H1 (cell line): Measurements from ENCODE around the gene STK39. TPM values are rescaled to one million over a fixed set of nuclear protein-coding genes. Genes with fewer than 3 reads are reported as not detected.

Source experiments
- CTCF ChIA-PET: fragments of 300-600 bp; sonication (Branson Sonifier 250); formaldehyde crosslinking; loops from one replicate; lab custom pipeline; 2021; ENCODE audit not compliant: partially characterized antibody; lab: Charles Lee
- POLR2A ChIA-PET: fragments of 300-600 bp; sonication (Branson Sonifier 250); formaldehyde crosslinking; loops from one replicate; lab custom pipeline; 2021; ENCODE audit warnings: inconsistent platforms; ENCODE audit not compliant: partially characterized antibody; lab: Charles Lee
- DNase-seq, 2 experiments: peaks; one replicate each; pipeline versions ENCODE4 v3.0.0 to v3.0.0-alpha.2; 2010 to 2022; ENCODE audit warnings: low spot score in 2 of 2, low read depth in 1 of 2, mixed read lengths in 1 of 2
- FAIRE-seq: peaks from 2 replicates; lab custom pipeline; 2011; peaks lifted over from hg19 to GRCh38; lab: Jason Lieb, UNC
- H2AFZ ChIP-seq: 2 replicates; pipeline ENCODE4 v1.8.1; 2012; ENCODE audit warnings: low read length, inconsistent platforms
- H2AK5ac ChIP-seq: 2 replicates; pipeline ENCODE4 v1.6.1; 2013; ENCODE audit warnings: low read depth, low read length
- H2BK120ac ChIP-seq: replicated peaks from 2 replicates; pipeline ENCODE3; 2013; ENCODE audit warnings: low read depth, low read length, inconsistent platforms
- H2BK12ac ChIP-seq: 2 replicates; pipeline ENCODE4 v1.6.1; 2013; ENCODE audit warnings: low read depth, low read length
- H2BK15ac ChIP-seq: 2 replicates; pipeline ENCODE4 v1.6.1; 2013; ENCODE audit warnings: low read length
- H2BK20ac ChIP-seq: 2 replicates; pipeline ENCODE4 v1.6.1; 2013; ENCODE audit warnings: low read length
- H2BK5ac ChIP-seq: 2 replicates; pipeline ENCODE4 v1.6.1; 2013; ENCODE audit warnings: low read depth, low read length
- H3K14ac ChIP-seq: 2 replicates; pipeline ENCODE4 v1.6.1; 2013; ENCODE audit warnings: inconsistent platforms; ENCODE audit not compliant: insufficient read length
- H3K18ac ChIP-seq: 2 replicates; pipeline ENCODE4 v1.6.1; 2013; ENCODE audit warnings: low read length; ENCODE audit errors: extremely low read depth
- H3K23ac ChIP-seq: 2 replicates; pipeline ENCODE4 v1.6.1; 2013; ENCODE audit warnings: inconsistent platforms; ENCODE audit not compliant: insufficient read length
- H3K23me2 ChIP-seq: 2 replicates; pipeline ENCODE4 v1.6.1; 2013; ENCODE audit warnings: low read depth, low read length
- H3K27ac ChIP-seq: 2 replicates; pipeline ENCODE4 v1.6.1; 2011; ENCODE audit warnings: low read depth, low read length, inconsistent platforms
- H3K27me3 ChIP-seq, 4 experiments: replicated peaks in 1 of 4; 1 replicate in 1 of 4; 2 replicates in 3 of 4; pipeline versions ENCODE4 v1.6.1 to v1.8.1; 2011 to 2013; ENCODE audit warnings: low read length in 3 of 4, mild to moderate bottlenecking in 3 of 4, inconsistent platforms in 2 of 4, mixed read lengths in 2 of 4, moderate library complexity in 1 of 4; ENCODE audit not compliant: control insufficient read depth in 3 of 4, insufficient read depth in 3 of 4; ENCODE audit errors: extremely low read depth in 1 of 4
- H3K36me3 ChIP-seq, 4 experiments: 2 replicates each; pipeline versions ENCODE4 v1.6.1 to v1.8.1; 2011 to 2013; ENCODE audit warnings: mild to moderate bottlenecking in 4 of 4, low read length in 3 of 4, moderate library complexity in 2 of 4, control low read depth in 1 of 4, inconsistent platforms in 1 of 4; ENCODE audit not compliant: insufficient read depth in 4 of 4, control insufficient read depth in 2 of 4
- H3K4ac ChIP-seq: replicated peaks from 2 replicates; pipeline ENCODE3; 2013; ENCODE audit warnings: low read length, low read depth, mixed read lengths, inconsistent platforms; ENCODE audit not compliant: insufficient read length
- H3K4me1 ChIP-seq, 4 experiments: replicated peaks in 1 of 4; 1 replicate in 1 of 4; 2 replicates in 3 of 4; pipeline versions ENCODE4 v1.6.1 to v1.8.1; 2011 to 2013; ENCODE audit warnings: low read length in 3 of 4, inconsistent platforms in 2 of 4, mixed read lengths in 1 of 4; ENCODE audit not compliant: insufficient read depth in 4 of 4, control insufficient read depth in 3 of 4
- H3K4me2 ChIP-seq, 2 experiments: 2 replicates each; pipeline versions ENCODE4 v1.6.1 to v1.8.1; 2011 to 2013; ENCODE audit warnings: low read depth in 2 of 2, low read length in 2 of 2, control low read depth in 1 of 2, inconsistent platforms in 1 of 2, mild to moderate bottlenecking in 1 of 2; ENCODE audit not compliant: insufficient read depth in 1 of 2
- H3K4me3 ChIP-seq, 4 experiments: fragments of 200-600, 300-600 bp in 1 of 4; sonication (generic), shearing (Covaris generic), sonication (Bioruptor Twin) in 1 of 4; 2 replicates each; pipeline versions ENCODE4 v1.5.1 to v1.8.1; 2011 to 2016; ENCODE audit warnings: low read length in 4 of 4, low read depth in 3 of 4, control low read depth in 2 of 4, inconsistent platforms in 2 of 4, mild to moderate bottlenecking in 2 of 4, mixed read lengths in 1 of 4, moderate library complexity in 1 of 4; ENCODE audit not compliant: insufficient read depth in 2 of 4; ENCODE audit errors: extremely low read depth in 1 of 4
- H3K56ac ChIP-seq: replicated peaks from 2 replicates; pipeline ENCODE3; 2013; ENCODE audit warnings: low read depth, mild to moderate bottlenecking, mixed read lengths, low read length, inconsistent platforms; ENCODE audit not compliant: insufficient read length
- H3K79me1 ChIP-seq: 2 replicates; pipeline ENCODE4 v1.6.1; 2013; ENCODE audit warnings: low read depth, low read length, control low read depth
- H3K79me2 ChIP-seq, 2 experiments: 2 replicates each; pipeline versions ENCODE4 v1.6.1 to v1.8.1; 2012 to 2013; ENCODE audit warnings: low read length in 2 of 2, mild to moderate bottlenecking in 2 of 2, inconsistent platforms in 1 of 2; ENCODE audit not compliant: insufficient read depth in 2 of 2, control insufficient read depth in 1 of 2
- H3K9ac ChIP-seq, 4 experiments: replicated peaks in 1 of 4; 1 replicate in 1 of 4; 2 replicates in 3 of 4; pipeline versions ENCODE4 v1.6.1 to v1.8.1; 2011 to 2013; ENCODE audit warnings: low read depth in 3 of 4, low read length in 3 of 4, control low read depth in 2 of 4, mild to moderate bottlenecking in 2 of 4, moderate library complexity in 2 of 4, inconsistent platforms in 1 of 4; ENCODE audit errors: extremely low read depth in 1 of 4
- H3K9me3 ChIP-seq, 2 experiments: 2 replicates each; pipeline versions ENCODE4 v1.6.1 to v1.8.1; 2012 to 2013; ENCODE audit warnings: mild to moderate bottlenecking in 2 of 2, moderate library complexity in 2 of 2, control low read depth in 1 of 2, inconsistent platforms in 1 of 2, low read depth in 1 of 2, low read length in 1 of 2, mixed read lengths in 1 of 2; ENCODE audit not compliant: insufficient read depth in 2 of 2
- H4K20me1 ChIP-seq, 2 experiments: replicated peaks in 1 of 2; 2 replicates each; pipeline versions ENCODE3 to v1.8.1; 2011 to 2013; ENCODE audit warnings: inconsistent platforms in 2 of 2, low read length in 2 of 2, mild to moderate bottlenecking in 1 of 2; ENCODE audit not compliant: insufficient read depth in 2 of 2, control insufficient read depth in 1 of 2
- H4K5ac ChIP-seq: 2 replicates; pipeline ENCODE4 v1.6.1; 2013; ENCODE audit warnings: low read length, low read depth, mixed read lengths, inconsistent platforms; ENCODE audit not compliant: insufficient read length
- H4K8ac ChIP-seq: 2 replicates; pipeline ENCODE4 v1.8.0; 2013; ENCODE audit warnings: mild to moderate bottlenecking, moderate library complexity, low read length, inconsistent platforms; ENCODE audit not compliant: insufficient read depth; ENCODE audit errors: extremely low read depth
- H4K91ac ChIP-seq: replicated peaks from 2 replicates; pipeline ENCODE3; 2013; ENCODE audit warnings: low read length, mixed read lengths, inconsistent platforms; ENCODE audit not compliant: insufficient read length
- ATF2 ChIP-seq: IDR thresholded peaks from 2 replicates; pipeline ENCODE4 v1.6.1; 2012; ENCODE audit warnings: low read length, inconsistent platforms
- CREB1 ChIP-seq: IDR thresholded peaks from 2 replicates; pipeline ENCODE4 v1.6.1; 2012; ENCODE audit warnings: inconsistent platforms
- FOSL1 ChIP-seq: IDR thresholded peaks from 2 replicates; pipeline ENCODE4 v1.6.1; 2011; ENCODE audit warnings: mild to moderate bottlenecking, low read depth, low read length, moderate library complexity; ENCODE audit not compliant: insufficient read depth
- GABPA ChIP-seq: IDR thresholded peaks from 2 replicates; pipeline ENCODE4 v1.6.1; 2011; ENCODE audit warnings: mild to moderate bottlenecking, low read length, moderate library complexity, borderline replicate concordance; ENCODE audit not compliant: insufficient read depth
- SIN3A ChIP-seq, 2 experiments: IDR thresholded peaks in 1 of 2; conservative IDR thresholded peaks in 1 of 2; 2 replicates each; pipeline ENCODE4 v1.6.1; 2011 to 2012; ENCODE audit warnings: low read length in 2 of 2, improper control_type of control experiment in 1 of 2, low read depth in 1 of 2, mild to moderate bottlenecking in 1 of 2
- TAF7 ChIP-seq: optimal IDR thresholded peaks from 2 replicates; pipeline ENCODE3; 2011; ENCODE audit warnings: low read depth, mild to moderate bottlenecking, inconsistent platforms, low read length, moderate library complexity, borderline replicate concordance
- YY1 ChIP-seq: IDR thresholded peaks from 2 replicates; pipeline ENCODE4 v1.6.1; 2011; ENCODE audit warnings: low read depth, mild to moderate bottlenecking, low read length
- WGBS, 2 experiments: shearing (Covaris generic) in 1 of 2; methylation state at CpG; one replicate each; pipeline versions ENCODE4 v1.1.6 to v1.1.7; 2013 to 2015; ENCODE audit warnings: low lambda C conversion rate in 2 of 2, mixed read lengths in 2 of 2, inconsistent platforms in 1 of 2, low coverage in 1 of 2, missing lambda C conversion rate in 1 of 2; ENCODE audit not compliant: insufficient replicate concordance in 2 of 2, insufficient coverage in 1 of 2, insufficient read length in 1 of 2; ENCODE audit errors: extremely low coverage in 1 of 2, missing lambda C conversion rate in 1 of 2; 5-methylcytosine and 5-hydroxymethylcytosine counted together
- polyA plus RNA-seq, 7 experiments: library from polyadenylated mRNA; depleted of rRNA in 3 of 7; stranded (reverse) in 5 of 7; unstranded in 2 of 7; fragments of >200 nt in 5 of 7; fragments of 200-250 nt in 2 of 7; gene quantifications; 1 replicate in 5 of 7; 2 replicates in 1 of 7; 4 replicates in 1 of 7; pipeline versions ENCODE4 v1.2.1 to v1.2.3, GENCODE V29; 2011 to 2013; ENCODE audit warnings: missing spikeins in 2 of 7, mixed read lengths in 2 of 7
- total RNA-seq: library from RNA; stranded (reverse); fragmentation: NEBNext Ultra II Directional; extraction: Animal tissue kit (Norgen Biotek cat#: 25700); gene quantifications from 2 replicates; pipeline ENCODE4 v1.2.1, GENCODE V29; 2021

The STK39 gene
- total and polyA plus RNA-seq, 2 of the 8 experiments (the other 6 are each of a cell fraction or from before 2014, with no cell fraction given): 13.7 to 23.8 TPM

- H3K56ac ChIP-seq: no peak overlapping the region
- no peaks in the 10 kb centered on the region; a peak in 1 of 7 replicates for H3K4me1 ChIP-seq
- WGBS, 2 experiments: 93% methylated on average over 5 of the region's 5 CpGs; no CpG with 5 or more reads in 1 of the 2 experiments
- no peak overlapping the region for H4K8ac ChIP-seq
- FAIRE-seq: no peak
- H4K5ac ChIP-seq: no peak overlapping the region
- H3K9ac ChIP-seq: no peak overlapping the region
- H4K91ac ChIP-seq: no peak overlapping the region
- H3K27me3 ChIP-seq: no peaks in the 10 kb centered on the region
- H2AFZ ChIP-seq: no peak overlapping the region
- H4K20me1 ChIP-seq: no peaks in the 10 kb centered on the region
- H3K4me2 ChIP-seq: no peak overlapping the region
- H2BK120ac ChIP-seq: no peak overlapping the region
- no peak overlapping the region for H2BK5ac ChIP-seq
- no peak overlapping the region for H2BK12ac ChIP-seq
- CTCF ChIA-PET: interaction anchor here (0.9 to 1.7 kb wide), 6 partner anchors 9 to 179 kb away, joined by 3 to 7 read pairs (median 4); no protein-coding TSS in a partner anchor
- H2BK15ac ChIP-seq: no peak overlapping the region
- H3K79me1 ChIP-seq: no peaks in the 10 kb centered on the region
- no peak overlapping the region for H3K23ac ChIP-seq
- H3K23me2 ChIP-seq: no peaks in the 10 kb centered on the region
- H3K79me2 ChIP-seq: no peaks in the 10 kb centered on the region
- H2BK20ac ChIP-seq: no peak overlapping the region
- no peaks in the 10 kb centered on the region for H3K36me3 ChIP-seq
- no peak for TF ChIP-seq CREB1
- TF ChIP-seq GABPA: no peak
- TF ChIP-seq YY1: no peak
- no peak for TF ChIP-seq FOSL1
- no peak for TF ChIP-seq SIN3A (conservative IDR thresholded peaks at IDR 0.05 in 1 of 2, IDR thresholded peaks at IDR 0.05 in 1 of 2; ENCODE audit: low read depth in 1 of 2, low read length in 2 of 2)
- no peak for TF ChIP-seq ATF2
- no peak for TF ChIP-seq TAF7
- TF ChIP-seq, all 59 proteins: peak for 0
- Histone ChIP-seq H3K4ac (no peak overlapping the region), H2AK5ac (no peak overlapping the region), H3K9me3 (no peaks in the 10 kb centered on the region), H3K27ac (no peak overlapping the region), H3K18ac (no peak overlapping the region), H3K14ac (no peak overlapping the region), H3K4me3 (no peak overlapping the region)
- DNase-seq: no peak
- POLR2A ChIA-PET: no interaction called here
These were observed 307.7 kb downstream of the STK39 start for GRCh38 chr2:167939514-167940345.
